PC-3 (cell line): ENCODE results near the gene KDM5A.

Source experiments
- CTCF ChIP-seq: fragments of 300-600 bp; sonication (generic); conservative IDR thresholded peaks from 2 replicates; pipeline ENCODE4 v1.5.1; 2017; ENCODE audit warnings: antibody characterized with exemption, low read depth, mild to moderate bottlenecking, low read length
- EZH2 ChIP-seq: fragments of 300-600 bp; sonication (generic); IDR thresholded peaks from one replicate; pipeline ENCODE4 v1.6.1; 2017; ENCODE audit warnings: antibody characterized with exemption, mild to moderate bottlenecking, low read length; ENCODE audit not compliant: unreplicated experiment

DNA sequence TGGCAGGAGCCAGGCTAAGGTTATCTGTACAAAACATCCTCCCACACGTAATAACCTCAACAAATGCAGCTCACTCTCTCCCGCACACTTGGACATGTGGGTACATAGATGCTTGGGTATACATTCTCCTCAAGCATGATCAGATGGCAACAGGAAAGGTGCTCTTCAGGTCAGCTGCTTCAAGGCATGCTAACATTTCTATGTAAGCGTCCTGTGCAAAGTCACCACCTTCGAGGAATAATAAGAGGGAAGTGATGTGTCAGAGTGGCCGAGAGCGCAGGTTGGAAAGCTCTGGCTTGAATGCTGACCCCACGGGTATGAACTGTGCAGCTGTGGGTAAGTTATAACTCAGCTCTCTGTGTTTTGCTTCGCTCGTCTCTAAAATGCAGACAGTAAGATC lies 151.0 kb downstream of the KDM5A start:
- TF ChIP-seq CTCF (no peak), EZH2 (no peak)
